H1 (cell line): ENCODE results near the gene FCRLA. TPM values are rescaled to one million over a fixed set of nuclear protein-coding genes. Genes with fewer than 3 reads are reported as not detected.

Source experiments
- CTCF ChIA-PET: fragments of 300-600 bp; sonication (Branson Sonifier 250); formaldehyde crosslinking; loops from one replicate; lab custom pipeline; 2021; ENCODE audit not compliant: partially characterized antibody; lab: Charles Lee
- POLR2A ChIA-PET: fragments of 300-600 bp; sonication (Branson Sonifier 250); formaldehyde crosslinking; loops from one replicate; lab custom pipeline; 2021; ENCODE audit warnings: inconsistent platforms; ENCODE audit not compliant: partially characterized antibody; lab: Charles Lee
- DNase-seq, 2 experiments: peaks; one replicate each; pipeline versions ENCODE4 v3.0.0 to v3.0.0-alpha.2; 2010 to 2022; ENCODE audit warnings: low spot score in 2 of 2, low read depth in 1 of 2, mixed read lengths in 1 of 2
- FAIRE-seq: peaks from 2 replicates; lab custom pipeline; 2011; peaks lifted over from hg19 to GRCh38; lab: Jason Lieb, UNC
- H2AFZ ChIP-seq: 2 replicates; pipeline ENCODE4 v1.8.1; 2012; ENCODE audit warnings: low read length, inconsistent platforms
- H2AK5ac ChIP-seq: 2 replicates; pipeline ENCODE4 v1.6.1; 2013; ENCODE audit warnings: low read depth, low read length
- H2BK120ac ChIP-seq: replicated peaks from 2 replicates; pipeline ENCODE3; 2013; ENCODE audit warnings: low read depth, low read length, inconsistent platforms
- H2BK12ac ChIP-seq: 2 replicates; pipeline ENCODE4 v1.6.1; 2013; ENCODE audit warnings: low read depth, low read length
- H2BK15ac ChIP-seq: 2 replicates; pipeline ENCODE4 v1.6.1; 2013; ENCODE audit warnings: low read length
- H2BK20ac ChIP-seq: 2 replicates; pipeline ENCODE4 v1.6.1; 2013; ENCODE audit warnings: low read length
- H2BK5ac ChIP-seq: 2 replicates; pipeline ENCODE4 v1.6.1; 2013; ENCODE audit warnings: low read depth, low read length
- H3K14ac ChIP-seq: 2 replicates; pipeline ENCODE4 v1.6.1; 2013; ENCODE audit warnings: inconsistent platforms; ENCODE audit not compliant: insufficient read length
- H3K18ac ChIP-seq: 2 replicates; pipeline ENCODE4 v1.6.1; 2013; ENCODE audit warnings: low read length; ENCODE audit errors: extremely low read depth
- H3K23ac ChIP-seq: 2 replicates; pipeline ENCODE4 v1.6.1; 2013; ENCODE audit warnings: inconsistent platforms; ENCODE audit not compliant: insufficient read length
- H3K23me2 ChIP-seq: 2 replicates; pipeline ENCODE4 v1.6.1; 2013; ENCODE audit warnings: low read depth, low read length
- H3K27ac ChIP-seq: 2 replicates; pipeline ENCODE4 v1.6.1; 2011; ENCODE audit warnings: low read depth, low read length, inconsistent platforms
- H3K27me3 ChIP-seq, 4 experiments: replicated peaks in 1 of 4; 1 replicate in 1 of 4; 2 replicates in 3 of 4; pipeline versions ENCODE4 v1.6.1 to v1.8.1; 2011 to 2013; ENCODE audit warnings: low read length in 3 of 4, mild to moderate bottlenecking in 3 of 4, inconsistent platforms in 2 of 4, mixed read lengths in 2 of 4, moderate library complexity in 1 of 4; ENCODE audit not compliant: control insufficient read depth in 3 of 4, insufficient read depth in 3 of 4; ENCODE audit errors: extremely low read depth in 1 of 4
- H3K36me3 ChIP-seq, 4 experiments: 2 replicates each; pipeline versions ENCODE4 v1.6.1 to v1.8.1; 2011 to 2013; ENCODE audit warnings: mild to moderate bottlenecking in 4 of 4, low read length in 3 of 4, moderate library complexity in 2 of 4, control low read depth in 1 of 4, inconsistent platforms in 1 of 4; ENCODE audit not compliant: insufficient read depth in 4 of 4, control insufficient read depth in 2 of 4
- H3K4ac ChIP-seq: replicated peaks from 2 replicates; pipeline ENCODE3; 2013; ENCODE audit warnings: low read length, low read depth, mixed read lengths, inconsistent platforms; ENCODE audit not compliant: insufficient read length
- H3K4me1 ChIP-seq, 4 experiments: replicated peaks in 1 of 4; 1 replicate in 1 of 4; 2 replicates in 3 of 4; pipeline versions ENCODE4 v1.6.1 to v1.8.1; 2011 to 2013; ENCODE audit warnings: low read length in 3 of 4, inconsistent platforms in 2 of 4, mixed read lengths in 1 of 4; ENCODE audit not compliant: insufficient read depth in 4 of 4, control insufficient read depth in 3 of 4
- H3K4me2 ChIP-seq, 2 experiments: 2 replicates each; pipeline versions ENCODE4 v1.6.1 to v1.8.1; 2011 to 2013; ENCODE audit warnings: low read depth in 2 of 2, low read length in 2 of 2, control low read depth in 1 of 2, inconsistent platforms in 1 of 2, mild to moderate bottlenecking in 1 of 2; ENCODE audit not compliant: insufficient read depth in 1 of 2
- H3K4me3 ChIP-seq, 4 experiments: fragments of 200-600, 300-600 bp in 1 of 4; sonication (generic), shearing (Covaris generic), sonication (Bioruptor Twin) in 1 of 4; 2 replicates each; pipeline versions ENCODE4 v1.5.1 to v1.8.1; 2011 to 2016; ENCODE audit warnings: low read length in 4 of 4, low read depth in 3 of 4, control low read depth in 2 of 4, inconsistent platforms in 2 of 4, mild to moderate bottlenecking in 2 of 4, mixed read lengths in 1 of 4, moderate library complexity in 1 of 4; ENCODE audit not compliant: insufficient read depth in 2 of 4; ENCODE audit errors: extremely low read depth in 1 of 4
- H3K56ac ChIP-seq: replicated peaks from 2 replicates; pipeline ENCODE3; 2013; ENCODE audit warnings: low read depth, mild to moderate bottlenecking, mixed read lengths, low read length, inconsistent platforms; ENCODE audit not compliant: insufficient read length
- H3K79me1 ChIP-seq: 2 replicates; pipeline ENCODE4 v1.6.1; 2013; ENCODE audit warnings: low read depth, low read length, control low read depth
- H3K79me2 ChIP-seq, 2 experiments: 2 replicates each; pipeline versions ENCODE4 v1.6.1 to v1.8.1; 2012 to 2013; ENCODE audit warnings: low read length in 2 of 2, mild to moderate bottlenecking in 2 of 2, inconsistent platforms in 1 of 2; ENCODE audit not compliant: insufficient read depth in 2 of 2, control insufficient read depth in 1 of 2
- H3K9ac ChIP-seq, 4 experiments: replicated peaks in 1 of 4; 1 replicate in 1 of 4; 2 replicates in 3 of 4; pipeline versions ENCODE4 v1.6.1 to v1.8.1; 2011 to 2013; ENCODE audit warnings: low read depth in 3 of 4, low read length in 3 of 4, control low read depth in 2 of 4, mild to moderate bottlenecking in 2 of 4, moderate library complexity in 2 of 4, inconsistent platforms in 1 of 4; ENCODE audit errors: extremely low read depth in 1 of 4
- H3K9me3 ChIP-seq, 2 experiments: 2 replicates each; pipeline versions ENCODE4 v1.6.1 to v1.8.1; 2012 to 2013; ENCODE audit warnings: mild to moderate bottlenecking in 2 of 2, moderate library complexity in 2 of 2, control low read depth in 1 of 2, inconsistent platforms in 1 of 2, low read depth in 1 of 2, low read length in 1 of 2, mixed read lengths in 1 of 2; ENCODE audit not compliant: insufficient read depth in 2 of 2
- H4K20me1 ChIP-seq, 2 experiments: replicated peaks in 1 of 2; 2 replicates each; pipeline versions ENCODE3 to v1.8.1; 2011 to 2013; ENCODE audit warnings: inconsistent platforms in 2 of 2, low read length in 2 of 2, mild to moderate bottlenecking in 1 of 2; ENCODE audit not compliant: insufficient read depth in 2 of 2, control insufficient read depth in 1 of 2
- H4K5ac ChIP-seq: 2 replicates; pipeline ENCODE4 v1.6.1; 2013; ENCODE audit warnings: low read length, low read depth, mixed read lengths, inconsistent platforms; ENCODE audit not compliant: insufficient read length
- H4K8ac ChIP-seq: 2 replicates; pipeline ENCODE4 v1.8.0; 2013; ENCODE audit warnings: mild to moderate bottlenecking, moderate library complexity, low read length, inconsistent platforms; ENCODE audit not compliant: insufficient read depth; ENCODE audit errors: extremely low read depth
- H4K91ac ChIP-seq: replicated peaks from 2 replicates; pipeline ENCODE3; 2013; ENCODE audit warnings: low read length, mixed read lengths, inconsistent platforms; ENCODE audit not compliant: insufficient read length
- ATF3 ChIP-seq: IDR thresholded peaks from 2 replicates; pipeline ENCODE4 v1.6.1; 2011; ENCODE audit warnings: low read depth, mild to moderate bottlenecking, low read length; ENCODE audit not compliant: insufficient read depth
- CREB1 ChIP-seq: IDR thresholded peaks from 2 replicates; pipeline ENCODE4 v1.6.1; 2012; ENCODE audit warnings: inconsistent platforms
- EP300 ChIP-seq, 2 experiments: IDR thresholded peaks; 1 replicate in 1 of 2; 2 replicates in 1 of 2; pipeline ENCODE4 v1.6.1; 2011 to 2012; ENCODE audit warnings: low read depth in 2 of 2, low read length in 2 of 2, mild to moderate bottlenecking in 2 of 2, borderline replicate concordance in 1 of 2, inconsistent platforms in 1 of 2, moderate library complexity in 1 of 2
- GABPA ChIP-seq: IDR thresholded peaks from 2 replicates; pipeline ENCODE4 v1.6.1; 2011; ENCODE audit warnings: mild to moderate bottlenecking, low read length, moderate library complexity, borderline replicate concordance; ENCODE audit not compliant: insufficient read depth
- JUN ChIP-seq: IDR thresholded peaks from 2 replicates; pipeline ENCODE4 v1.6.1; 2011; ENCODE audit warnings: low read depth, mild to moderate bottlenecking, improper control_type of control experiment, low read length
- MAFK ChIP-seq: IDR thresholded peaks from 2 replicates; pipeline ENCODE4 v1.6.1; 2012; ENCODE audit warnings: low read depth, mild to moderate bottlenecking, improper control_type of control experiment, low read length
- POLR2A ChIP-seq, 2 experiments: IDR thresholded peaks; 1 replicate in 1 of 2; 2 replicates in 1 of 2; pipeline ENCODE4 v1.6.1; 2011; ENCODE audit warnings: low read depth in 2 of 2, low read length in 2 of 2, mild to moderate bottlenecking in 2 of 2; ENCODE audit errors: control extremely low read depth in 1 of 2
- RFX5 ChIP-seq: IDR thresholded peaks from 2 replicates; pipeline ENCODE4 v1.6.1; 2011; ENCODE audit warnings: low read depth, low read length, improper control_type of control experiment, borderline replicate concordance
- SIRT6 ChIP-seq: IDR thresholded peaks from one replicate; pipeline ENCODE4 v1.7.1; 2012; ENCODE audit warnings: low read length, inconsistent platforms
- SP2 ChIP-seq: IDR thresholded peaks from 2 replicates; pipeline ENCODE4 v1.6.1; 2012; ENCODE audit warnings: mild to moderate bottlenecking, low read length, inconsistent platforms
- TCF12 ChIP-seq: IDR thresholded peaks from 2 replicates; pipeline ENCODE4 v1.6.1; 2011; ENCODE audit warnings: low read depth, mild to moderate bottlenecking, low read length
- WGBS, 2 experiments: shearing (Covaris generic) in 1 of 2; methylation state at CpG; one replicate each; pipeline versions ENCODE4 v1.1.6 to v1.1.7; 2013 to 2015; ENCODE audit warnings: low lambda C conversion rate in 2 of 2, mixed read lengths in 2 of 2, inconsistent platforms in 1 of 2, low coverage in 1 of 2, missing lambda C conversion rate in 1 of 2; ENCODE audit not compliant: insufficient replicate concordance in 2 of 2, insufficient coverage in 1 of 2, insufficient read length in 1 of 2; ENCODE audit errors: extremely low coverage in 1 of 2, missing lambda C conversion rate in 1 of 2; 5-methylcytosine and 5-hydroxymethylcytosine counted together
- polyA plus RNA-seq, 7 experiments: library from polyadenylated mRNA; depleted of rRNA in 3 of 7; stranded (reverse) in 5 of 7; unstranded in 2 of 7; fragments of >200 nt in 5 of 7; fragments of 200-250 nt in 2 of 7; gene quantifications; 1 replicate in 5 of 7; 2 replicates in 1 of 7; 4 replicates in 1 of 7; pipeline versions ENCODE4 v1.2.1 to v1.2.3, GENCODE V29; 2011 to 2013; ENCODE audit warnings: missing spikeins in 2 of 7, mixed read lengths in 2 of 7
- total RNA-seq: library from RNA; stranded (reverse); fragmentation: NEBNext Ultra II Directional; extraction: Animal tissue kit (Norgen Biotek cat#: 25700); gene quantifications from 2 replicates; pipeline ENCODE4 v1.2.1, GENCODE V29; 2021
- TF ChIP-seq, protein P1 (sequence below): IDR thresholded peaks from 2 replicates; pipeline ENCODE4 v1.6.1; 2011; ENCODE audit warnings: low read length, improper control_type of control experiment

The FCRLA gene
- total and polyA plus RNA-seq, 2 of the 8 experiments (the other 6 are each of a cell fraction or from before 2014, with no cell fraction given), result not detected

GRCh38 chr1:161678500-161678899, 28.5 kb upstream of the FCRLA start:
- no peak overlapping the region for H3K4me2 ChIP-seq
- H3K79me1 ChIP-seq, result no peaks in the 10 kb centered on the region
- H3K27me3 ChIP-seq, result no peaks in the 10 kb centered on the region
- H2BK20ac ChIP-seq, result no peak overlapping the region
- no peaks in the 10 kb centered on the region for H3K23me2 ChIP-seq
- H3K56ac ChIP-seq, result no peak overlapping the region
- no peak overlapping the region for H4K91ac ChIP-seq
- FAIRE-seq, result no peak
- H3K4me1 ChIP-seq, result no peaks in the 10 kb centered on the region; a peak in 1 of 7 replicates
- no peak for DNase-seq
- no peak overlapping the region for H2BK15ac ChIP-seq
- H3K4ac ChIP-seq, result no peak overlapping the region
- no peak overlapping the region for H3K9ac ChIP-seq
- H3K9me3 ChIP-seq, result no peaks in the 10 kb centered on the region
- H3K27ac ChIP-seq, result no peak overlapping the region
- H3K4me3 ChIP-seq, result no peak overlapping the region
- no peak overlapping the region for H2BK5ac ChIP-seq
- no peaks in the 10 kb centered on the region for H3K79me2 ChIP-seq
- H3K23ac ChIP-seq, result no peak overlapping the region
- CTCF ChIA-PET, result no interaction called here
- H2AFZ ChIP-seq, result no peak overlapping the region
- H4K20me1 ChIP-seq, result no peaks in the 10 kb centered on the region
- no peak overlapping the region for H3K18ac ChIP-seq
- WGBS, 2 experiments, result 84% methylated on average over 3 of the region's 3 CpGs; no CpG with 5 or more reads in 1 of the 2 experiments
- no peak overlapping the region for H4K8ac ChIP-seq
- H2AK5ac ChIP-seq, result no peak overlapping the region; the same call in 1 of the 2 replicates
- H4K5ac ChIP-seq, result no peak overlapping the region
- H2BK12ac ChIP-seq, result no peak overlapping the region
- POLR2A ChIA-PET, result no interaction called here
- no peak overlapping the region for H2BK120ac ChIP-seq
- H3K36me3 ChIP-seq, result no peaks in the 10 kb centered on the region
- H3K14ac ChIP-seq, result no peak overlapping the region
- TF ChIP-seq CREB1 (no peak), TCF12 (no peak), EP300 (IDR thresholded peaks at IDR 0.05; ENCODE audit: borderline replicate concordance in 1 of 2, low read depth in 2 of 2, low read length in 2 of 2) (no peak), JUN (no peak), SP2 (no peak), MAFK (no peak), ATF3 (no peak), RFX5 (no peak), GABPA (no peak), SIRT6 (no peak), POLR2A (IDR thresholded peaks at IDR 0.05; ENCODE audit: control extremely low read depth in 1 of 2, low read depth in 2 of 2, low read length in 2 of 2) (no peak)
- TF ChIP-seq, protein P1, sequence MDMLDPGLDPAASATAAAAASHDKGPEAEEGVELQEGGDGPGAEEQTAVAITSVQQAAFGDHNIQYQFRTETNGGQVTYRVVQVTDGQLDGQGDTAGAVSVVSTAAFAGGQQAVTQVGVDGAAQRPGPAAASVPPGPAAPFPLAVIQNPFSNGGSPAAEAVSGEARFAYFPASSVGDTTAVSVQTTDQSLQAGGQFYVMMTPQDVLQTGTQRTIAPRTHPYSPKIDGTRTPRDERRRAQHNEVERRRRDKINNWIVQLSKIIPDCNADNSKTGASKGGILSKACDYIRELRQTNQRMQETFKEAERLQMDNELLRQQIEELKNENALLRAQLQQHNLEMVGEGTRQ, result no peak
